Epithelial cell of proximal tubule (primary cell): Measurements from ENCODE around the gene RAP1A. TPM values are rescaled to one million over a fixed set of nuclear protein-coding genes. Genes with fewer than 3 reads are reported as not detected.

ENCODE experiments used
- DNase-seq: peaks from one replicate; pipeline ENCODE4 v3.0.0-alpha.2; 2011; ENCODE audit warnings: low read depth
- H3K4me3 ChIP-seq: 2 replicates; pipeline ENCODE4 v1.5.1; 2011; ENCODE audit warnings: low read depth, mild to moderate bottlenecking, low read length
- CTCF ChIP-seq: conservative IDR thresholded peaks from 2 replicates; pipeline ENCODE4 v1.5.1; 2012; ENCODE audit warnings: low read depth, mild to moderate bottlenecking, low read length
- total RNA-seq: library from RNA; depleted of rRNA; stranded (reverse); fragments of >200 nt; gene quantifications from 2 replicates; pipeline ENCODE4 v1.2.3, GENCODE V29; 2015

RAP1A gene
- total RNA-seq, 1 donor from 2014 or later = 25.7 TPM

- TF ChIP-seq CTCF = no peak
- peak overlapping the region; percentile 86 for H3K4me3 ChIP-seq
- no peak for DNase-seq
Measured at GRCh38 chr1:111618961-111619634, 491 bp upstream of the RAP1A start.

DNA sequence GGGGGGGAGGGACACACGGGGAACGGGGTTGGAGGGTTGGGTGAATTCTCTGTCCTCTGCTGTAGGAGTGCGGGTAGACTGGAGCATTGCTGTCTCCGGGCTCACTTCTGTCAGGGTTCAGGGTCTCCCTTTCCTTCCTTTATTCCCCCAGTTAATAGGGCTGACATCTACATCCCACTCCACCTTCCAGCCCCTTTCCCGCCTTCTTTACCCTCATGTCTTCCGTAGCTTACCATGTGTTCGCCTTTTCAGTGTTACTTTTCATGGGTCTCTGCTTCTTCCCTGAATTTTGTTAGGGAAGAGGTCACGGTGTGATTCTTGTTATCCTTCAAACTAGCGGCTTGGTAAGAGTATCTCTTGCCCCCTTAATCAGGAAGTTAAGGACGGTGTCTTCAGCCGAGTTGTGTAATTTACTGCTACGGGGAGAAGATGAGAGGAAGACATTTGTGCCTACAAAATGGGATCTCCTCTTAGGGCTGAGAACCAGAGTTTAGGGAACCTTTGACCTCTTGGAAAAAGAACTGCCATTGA, 917 bp downstream of the RAP1A start:
- peak overlapping the region; percentile 86 for H3K4me3 ChIP-seq
- no peak for DNase-seq
- TF ChIP-seq CTCF = no peak

DNA sequence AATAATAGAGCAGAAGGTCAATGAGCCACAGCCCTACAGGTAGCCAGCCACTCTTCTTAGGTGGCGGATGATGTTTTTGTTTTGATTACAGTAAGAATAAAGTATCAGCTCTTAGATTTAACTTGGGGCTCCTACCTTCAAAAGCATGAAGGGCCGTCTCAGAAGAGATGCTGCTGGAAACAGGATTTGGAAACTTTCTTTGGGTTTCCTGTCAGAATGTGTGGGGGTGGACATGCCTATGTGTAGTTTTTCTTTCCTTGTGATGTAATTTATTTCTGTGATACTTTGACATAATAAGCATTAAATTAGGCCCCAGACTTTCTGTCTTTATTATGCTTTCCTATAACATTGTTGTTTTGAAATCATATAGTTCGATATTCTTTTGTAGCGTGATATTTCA, 1.5 kb downstream of the RAP1A start:
- DNase-seq = no peak
- peak overlapping the region; percentile 86 for H3K4me3 ChIP-seq
- no peak for TF ChIP-seq CTCF

- no peak for DNase-seq
- H3K4me3 ChIP-seq = no peak overlapping the region
- no peak for TF ChIP-seq CTCF
Measured at GRCh38 chr1:111622166-111622565, 2.6 kb downstream of the RAP1A start.

- TF ChIP-seq CTCF = no peak
- H3K4me3 ChIP-seq = no peak overlapping the region
- no peak for DNase-seq
Measured at GRCh38 chr1:111624382-111624781, 4.8 kb downstream of the RAP1A start.

DNA sequence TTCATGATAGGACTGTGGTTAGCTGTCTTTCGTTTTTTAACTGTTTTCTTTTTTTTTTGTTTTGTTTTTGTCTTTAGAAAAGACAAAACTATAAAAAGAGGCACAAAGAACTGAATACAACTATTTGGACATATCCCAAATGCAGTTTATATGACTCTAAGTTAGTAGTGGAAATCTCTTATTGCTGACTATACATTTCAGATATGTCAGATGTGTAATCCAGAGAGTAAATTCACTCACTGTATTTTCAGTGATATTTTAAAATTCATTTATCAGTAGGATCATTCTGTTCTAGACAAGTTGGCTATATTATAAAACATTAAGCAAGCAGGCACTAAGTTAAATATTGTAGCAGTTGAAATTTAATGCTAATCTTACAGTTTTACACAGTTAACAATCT, 5.7 kb downstream of the RAP1A start:
- no peak for TF ChIP-seq CTCF
- H3K4me3 ChIP-seq = no peak overlapping the region
- DNase-seq = no peak

DNA sequence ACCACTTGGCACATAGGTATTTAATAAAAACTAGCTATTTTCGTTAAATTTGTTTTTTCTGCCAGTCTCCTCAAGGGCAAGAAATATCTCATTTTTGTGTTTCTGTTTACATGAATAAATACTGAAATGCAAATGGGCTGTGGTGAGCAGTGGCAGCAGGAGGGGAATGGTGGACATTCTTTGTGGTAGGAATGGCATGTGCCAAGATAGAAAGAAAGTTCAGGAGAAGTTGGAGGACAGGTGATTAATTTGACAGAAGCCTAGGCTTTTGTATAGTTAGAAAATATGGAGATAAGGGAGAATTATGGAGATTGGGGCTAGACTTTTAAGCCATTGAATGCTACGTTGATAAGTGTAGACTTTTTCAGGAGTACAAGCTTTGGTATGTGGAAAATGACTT, 8.6 kb downstream of the RAP1A start:
- no peak for TF ChIP-seq CTCF
- no peak overlapping the region for H3K4me3 ChIP-seq
- no peak for DNase-seq
